T47D (cell line): ENCODE data around the gene KDM4B.

ENCODE experiments used
- DNase-seq, 2 experiments: peaks; one replicate each; pipeline versions ENCODE4 v3.0.0 to v3.0.0-alpha.2; 2011 to 2012; ENCODE audit warnings: low read depth in 1 of 2, low spot score in 1 of 2
- JUND ChIP-seq: IDR thresholded peaks from 2 replicates; pipeline ENCODE4 v1.6.1; 2012; ENCODE audit warnings: low read depth
- in situ Hi-C: cut with HindIII; loops from 2 replicates; pipeline ENCODE4 v1.10.0; 2016; ENCODE audit warnings: low sequenced_read_pairs, low pct_unique_long_range_greater_than_20kb

KDM4B gene

DNA sequence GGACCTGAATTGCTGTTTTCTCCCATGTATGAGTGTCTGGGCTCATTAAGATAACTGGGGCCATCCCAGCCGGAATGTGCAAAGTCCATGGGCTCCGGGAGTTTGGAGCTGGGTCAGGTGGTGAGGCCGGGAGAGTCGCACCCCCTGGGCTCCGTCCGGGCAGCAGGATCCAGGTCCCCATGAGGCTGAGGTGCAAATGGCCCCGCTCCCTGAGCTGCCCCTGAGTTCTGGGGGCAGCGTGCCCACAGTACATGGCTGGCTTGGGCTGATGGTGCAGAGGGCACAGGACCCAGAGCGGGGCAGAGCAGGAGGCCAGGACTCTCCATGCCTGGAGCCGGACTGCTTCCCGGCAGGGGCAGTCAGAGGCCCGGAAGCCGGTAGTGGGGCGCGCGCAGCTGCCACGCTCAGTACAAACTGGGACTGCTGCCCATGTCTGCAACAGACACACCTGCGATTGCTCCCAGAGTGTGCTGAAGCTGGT lies 136.0 kb downstream of the KDM4B start:
- no peak for TF ChIP-seq JUND
- no peak for DNase-seq
- in situ Hi-C loops: no loop called here

DNA sequence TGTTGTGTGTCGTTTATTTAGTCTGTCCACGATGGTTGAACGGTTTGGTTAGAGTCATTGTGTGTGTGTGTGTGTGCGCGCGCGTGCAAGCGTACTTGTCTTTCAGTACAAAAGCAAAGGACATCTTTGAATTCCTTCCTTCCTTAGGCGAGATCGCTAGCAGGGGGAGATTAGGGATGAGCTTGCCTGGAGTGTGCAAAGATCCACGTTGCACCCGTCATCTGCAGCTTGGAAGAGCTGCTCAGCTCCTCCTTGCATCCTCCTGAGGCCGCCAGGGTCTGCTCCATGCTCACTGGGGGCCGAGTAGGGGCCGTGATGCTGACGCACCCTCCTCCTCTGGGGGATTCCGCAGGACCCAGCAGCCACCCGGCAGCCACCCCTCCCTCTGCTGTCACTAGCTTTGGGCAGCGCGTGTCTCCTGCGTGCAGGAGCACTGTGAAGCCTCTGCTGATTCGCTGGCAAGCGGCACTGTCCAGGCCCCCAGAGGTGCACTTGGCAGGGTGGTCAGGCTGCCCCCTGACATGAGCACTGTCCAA lies 137.3 kb downstream of the KDM4B start:
- no peak for DNase-seq
- in situ Hi-C loops: no loop called here
- TF ChIP-seq JUND: no peak

DNA sequence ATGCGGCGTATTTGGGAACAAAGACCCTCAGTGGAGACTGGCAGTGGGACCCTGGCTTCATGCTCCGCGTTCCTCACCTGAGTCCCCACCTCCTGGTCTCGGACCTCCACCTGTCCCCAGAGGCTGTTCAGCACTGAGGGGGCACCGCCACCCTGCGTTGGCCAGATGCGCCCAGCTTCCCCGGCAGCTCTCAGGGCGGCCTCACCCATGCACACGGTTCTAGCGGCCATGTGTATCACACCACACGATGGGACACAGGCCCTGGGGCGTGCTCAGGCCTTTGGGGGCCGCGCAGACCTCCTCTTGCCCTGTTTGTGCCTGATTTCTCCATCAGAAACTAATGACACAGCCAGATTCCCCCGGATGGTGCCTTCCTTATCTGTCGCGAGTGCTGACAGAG lies 138.1 kb downstream of the KDM4B start:
- in situ Hi-C loops: no loop called here
- no peak for TF ChIP-seq JUND
- DNase-seq: no peak

DNA sequence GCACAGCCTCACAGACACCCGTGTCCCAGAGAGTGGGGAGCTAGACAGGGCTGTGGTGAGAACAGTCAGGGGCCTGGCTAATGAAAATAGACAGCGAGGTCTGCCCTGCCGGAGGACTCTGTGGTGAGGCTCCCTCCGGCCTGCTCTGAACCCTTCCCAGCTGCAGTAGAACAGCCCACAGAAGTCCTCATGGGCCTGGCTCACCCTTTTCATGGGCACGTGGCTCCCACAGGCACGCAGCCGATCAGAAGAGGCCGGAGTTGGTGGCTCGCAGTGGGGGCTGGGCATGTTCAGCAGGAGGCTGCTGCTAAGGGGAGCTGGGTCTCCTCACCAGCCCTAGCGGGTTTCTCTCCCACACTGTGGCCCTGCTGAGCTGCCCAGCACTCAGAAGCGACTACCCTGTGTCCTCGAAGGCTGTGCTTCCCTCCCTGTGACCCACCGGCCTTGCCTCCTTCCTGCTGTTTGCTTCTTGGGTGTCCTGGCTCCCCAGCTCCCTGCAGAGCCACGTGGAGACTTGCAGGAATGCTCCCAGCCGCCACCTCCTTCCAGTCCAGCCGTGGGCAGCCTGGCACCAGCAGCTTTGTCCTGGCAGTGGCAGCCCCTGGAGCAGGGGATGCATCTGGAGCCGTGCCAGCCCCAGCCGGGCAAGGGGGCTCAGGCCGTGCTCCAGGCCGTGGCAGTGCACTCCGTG lies 138.7 kb downstream of the KDM4B start:
- TF ChIP-seq JUND: no peak
- in situ Hi-C loops: no loop called here
- DNase-seq: no peak

DNA sequence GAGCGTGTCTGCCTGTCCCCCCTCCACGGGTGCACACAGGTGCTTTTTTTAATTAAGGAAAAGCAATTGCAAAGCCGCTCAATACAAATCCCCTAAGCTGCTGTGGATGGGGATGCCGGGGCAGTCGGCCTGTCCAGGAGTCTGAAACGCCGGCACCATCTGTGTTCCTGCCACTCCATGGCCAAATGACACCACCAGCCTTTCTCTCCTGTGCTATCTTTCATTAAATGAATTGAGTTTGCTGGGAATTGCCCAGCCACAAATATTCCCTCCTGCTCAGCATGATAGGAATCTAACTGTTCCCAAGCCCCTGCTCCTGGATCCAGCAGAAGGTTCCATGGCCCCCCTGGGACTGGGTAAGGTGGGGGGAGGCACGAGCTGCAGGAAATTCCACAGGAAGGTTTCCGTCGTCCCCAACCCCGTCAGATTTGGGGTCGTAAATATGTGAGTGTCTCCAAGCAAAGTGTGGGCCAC lies 139.2 kb downstream of the KDM4B start:
- in situ Hi-C loops: no loop called here
- no peak for DNase-seq
- TF ChIP-seq JUND: no peak

DNA sequence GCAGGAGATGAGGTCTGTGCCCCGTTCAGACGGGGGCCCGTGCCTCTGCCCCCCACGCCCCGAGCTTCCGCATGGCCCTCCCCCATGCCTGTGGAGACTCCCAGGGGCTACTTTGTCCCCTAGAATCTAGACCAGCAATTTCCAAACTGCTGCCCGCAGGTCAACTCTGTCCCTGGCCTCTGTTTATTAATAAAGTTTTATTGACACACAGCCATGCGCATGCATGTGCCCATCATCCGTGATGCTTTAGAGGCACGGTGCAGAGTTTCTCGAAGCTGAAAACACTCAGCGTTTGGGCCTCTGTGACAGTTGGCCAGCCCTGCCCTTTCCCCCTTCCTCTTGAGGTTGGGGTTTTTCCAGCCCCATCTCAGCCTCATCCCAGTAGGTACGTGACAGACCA lies 140.0 kb downstream of the KDM4B start:
- no peak for DNase-seq
- in situ Hi-C loops: no loop called here
- TF ChIP-seq JUND: no peak

DNA sequence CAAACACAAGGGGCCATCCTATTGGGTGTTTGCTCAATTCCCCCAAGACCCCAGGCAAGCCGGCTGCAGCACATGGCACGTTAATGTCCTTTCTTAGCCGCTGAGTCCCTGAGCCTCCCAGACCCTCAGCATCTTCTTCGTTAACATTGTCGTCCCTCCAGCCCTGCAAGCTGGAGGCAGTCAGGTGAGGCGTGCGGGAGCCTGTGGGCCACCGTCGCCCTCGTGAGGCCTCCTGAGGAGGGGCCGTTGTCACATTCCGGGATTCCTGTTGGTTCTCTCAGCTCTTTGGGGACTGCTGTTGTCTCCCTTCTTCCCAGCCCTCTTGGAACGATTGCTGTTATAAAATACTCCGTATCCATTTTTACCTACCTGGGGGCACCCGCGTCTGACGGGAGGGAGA lies 140.6 kb downstream of the KDM4B start:
- DNase-seq: no peak
- no peak for TF ChIP-seq JUND
- in situ Hi-C loops: no loop called here

DNA sequence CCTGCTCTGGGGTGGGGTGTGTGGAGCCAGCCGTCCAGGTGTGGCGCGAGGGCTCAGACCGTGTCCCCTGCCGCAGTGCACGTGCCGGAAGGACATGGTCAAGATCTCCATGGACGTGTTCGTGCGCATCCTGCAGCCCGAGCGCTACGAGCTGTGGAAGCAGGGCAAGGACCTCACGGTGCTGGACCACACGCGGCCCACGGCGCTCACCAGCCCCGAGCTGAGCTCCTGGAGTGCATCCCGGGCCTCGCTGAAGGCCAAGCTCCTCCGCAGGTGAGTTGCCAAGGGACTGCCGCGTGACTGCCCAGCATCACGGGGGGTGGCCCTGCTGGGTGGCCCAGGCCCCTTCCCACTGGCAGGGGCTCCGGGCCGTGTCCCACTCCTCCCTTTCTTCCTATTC lies 141.6 kb downstream of the KDM4B start:
- in situ Hi-C loops: no loop called here
- no peak for TF ChIP-seq JUND
- DNase-seq: no peak

DNA sequence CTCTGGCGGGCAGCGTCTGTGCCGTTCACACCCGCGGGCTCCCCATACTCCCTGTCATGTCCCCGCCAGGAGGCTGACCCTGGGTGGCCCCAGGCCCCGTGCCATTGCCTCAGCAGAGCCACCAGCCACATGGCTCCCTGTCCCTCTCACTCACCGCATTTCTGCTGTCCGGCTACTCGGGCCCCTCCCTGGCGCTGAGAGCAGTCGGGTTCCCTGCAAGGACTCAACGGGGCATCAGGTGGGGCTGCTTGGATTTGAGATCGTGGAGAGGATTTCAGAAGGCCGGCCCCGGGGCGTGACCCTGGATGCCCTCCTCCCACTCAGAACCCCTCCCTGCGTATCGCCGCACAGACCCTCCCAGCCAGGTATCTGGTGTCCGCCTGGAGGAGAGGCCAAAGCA lies 142.1 kb downstream of the KDM4B start:
- no peak for DNase-seq
- TF ChIP-seq JUND: no peak
- in situ Hi-C loops: no loop called here

DNA sequence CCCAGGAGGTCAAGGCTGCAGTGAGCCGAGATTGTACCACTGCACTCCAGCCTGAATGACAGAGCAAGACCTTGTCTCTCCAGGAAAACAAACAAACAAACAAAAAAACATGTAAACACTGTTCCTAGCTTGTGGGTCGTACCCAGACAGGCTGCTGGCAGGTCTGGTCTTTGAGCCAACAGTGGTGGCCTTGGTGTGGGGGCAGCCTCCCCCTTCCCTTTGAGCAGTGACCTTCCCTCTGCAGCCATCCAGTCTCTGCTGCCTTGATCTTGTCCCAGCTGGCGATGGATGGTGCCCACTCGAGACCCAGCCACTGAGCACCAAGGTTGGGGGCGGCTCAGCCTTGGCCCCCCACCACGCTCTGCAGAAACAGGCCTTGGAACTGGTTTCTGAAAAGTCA lies 143.3 kb downstream of the KDM4B start:
- in situ Hi-C loops: no loop called here
- TF ChIP-seq JUND: no peak
- DNase-seq: no peak

DNA sequence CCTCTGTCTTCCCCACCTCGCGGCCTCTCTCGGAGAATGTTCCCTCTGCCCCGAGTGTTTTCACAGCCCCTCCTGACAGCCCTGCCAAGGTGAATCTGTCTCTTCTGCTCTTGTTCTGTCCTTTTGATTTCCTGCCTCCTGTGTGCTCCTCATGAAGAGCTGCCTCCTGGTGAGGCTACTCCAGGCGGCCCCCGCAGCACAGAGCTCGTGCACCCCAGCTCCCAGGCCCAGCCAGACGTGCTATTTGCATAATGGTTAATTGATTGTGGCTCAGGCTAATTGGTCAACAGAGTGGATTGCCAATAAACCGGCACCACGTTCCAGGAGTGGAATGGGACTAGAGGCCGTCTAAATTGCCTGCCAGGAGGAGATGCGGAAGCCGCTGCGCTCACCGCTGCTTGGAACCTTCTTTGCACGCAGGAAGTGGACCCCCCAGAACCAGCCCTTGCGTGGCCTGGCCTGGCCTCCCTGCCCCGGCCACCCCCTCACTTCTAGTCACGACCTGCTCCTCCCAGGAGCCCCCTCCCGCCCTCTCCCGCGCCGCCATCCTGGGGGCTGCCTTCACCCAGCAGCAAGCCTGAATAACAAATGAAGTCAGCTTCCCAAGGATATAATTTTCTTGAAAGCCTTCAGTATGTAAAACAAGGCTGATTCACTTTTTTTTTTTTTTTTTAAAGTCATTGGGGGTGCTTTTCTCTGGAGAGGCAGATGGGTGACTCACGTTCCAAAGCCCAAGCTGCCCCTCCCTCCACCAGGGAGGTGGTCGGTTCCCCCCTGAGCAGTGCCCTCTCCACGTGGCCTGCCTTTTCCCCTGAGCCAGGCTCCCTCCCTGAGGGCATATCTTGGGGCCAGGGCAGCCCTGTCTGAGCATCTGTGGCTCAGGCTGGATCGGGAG lies 144.0 kb downstream of the KDM4B start:
- TF ChIP-seq JUND: no peak
- in situ Hi-C loops: no loop called here
- no peak for DNase-seq

DNA sequence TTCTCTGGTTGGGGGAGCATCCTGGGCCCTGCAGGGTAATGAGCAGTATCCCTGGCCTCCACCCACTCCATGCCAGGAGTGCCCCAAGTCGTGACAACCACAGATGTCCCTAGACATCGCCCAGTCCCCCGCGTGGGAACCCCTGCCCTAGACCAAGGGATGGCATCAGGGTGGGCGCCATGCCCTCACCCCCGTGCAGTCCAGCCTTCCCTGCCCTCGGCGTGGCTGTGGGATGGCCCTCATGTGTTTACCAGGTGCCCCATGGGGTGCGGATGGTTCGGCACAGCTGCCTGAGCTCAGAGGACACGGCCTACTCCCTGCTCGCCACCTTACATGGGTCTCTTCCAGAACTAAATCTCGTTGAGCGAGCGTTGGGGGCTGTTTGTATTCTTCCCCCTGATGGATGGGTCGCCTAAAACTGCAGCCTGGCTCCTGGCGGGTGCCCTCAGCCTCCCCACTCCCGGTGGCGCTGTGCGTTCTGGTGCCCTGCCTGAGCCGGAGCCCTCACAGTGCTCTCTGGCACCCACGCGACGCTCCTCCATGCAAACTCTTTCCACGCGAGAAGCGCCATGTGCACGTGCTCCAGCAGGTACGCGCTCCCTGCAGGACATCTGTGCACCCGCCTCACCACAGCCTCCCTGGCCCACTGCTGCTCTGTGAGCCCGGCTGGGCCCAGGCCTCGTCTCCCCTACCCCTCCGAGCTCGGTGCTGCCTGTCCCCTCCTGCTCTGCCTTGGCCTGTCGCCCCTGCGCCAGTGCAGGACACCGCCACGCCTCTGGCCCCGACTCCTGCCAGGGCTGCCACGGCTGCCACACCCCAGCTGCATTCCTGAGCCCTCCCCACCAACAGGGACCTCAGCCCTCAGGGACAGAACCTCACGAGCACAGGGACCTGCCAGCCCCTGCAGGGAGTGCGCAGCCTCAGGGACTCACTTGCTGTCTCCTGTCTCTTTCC lies 145.0 kb downstream of the KDM4B start:
- no peak for DNase-seq
- in situ Hi-C loops: no loop called here

More for the DNA sequence above, 145.0 kb downstream of the KDM4B start:
- no peak for TF ChIP-seq JUND
